H1 (cell line): ENCODE data around the gene ARHGAP26. TPM values are rescaled to one million over a fixed set of nuclear protein-coding genes. Genes with fewer than 3 reads are reported as not detected.
A peak's percentile ranks its signal among the peaks of the same experiment; 100 is the strongest.

Experiments used
- CBX5 ChIP-seq: fragments of 300-800, 300-1000 bp; sonication (generic); IDR thresholded peaks from 2 replicates; pipeline ENCODE4 v1.7.1; 2016; ENCODE audit warnings: antibody characterized with exemption, low read length, low read depth
- CHD7 ChIP-seq: fragments of 300-600 bp; sonication (generic); IDR thresholded peaks from 2 replicates; pipeline ENCODE4 v1.7.1; 2012; ENCODE audit warnings: low read length, moderate library complexity, mild to moderate bottlenecking, inconsistent platforms; ENCODE audit not compliant: insufficient replicate concordance
- CTBP2 ChIP-seq: IDR thresholded peaks from 2 replicates; pipeline ENCODE4 v1.7.0; 2011; ENCODE audit warnings: borderline replicate concordance, mild to moderate bottlenecking, moderate library complexity, mixed read lengths, low read length; ENCODE audit not compliant: insufficient read depth, insufficient read length
- EGR1 ChIP-seq: IDR thresholded peaks from 2 replicates; pipeline ENCODE4 v1.6.1; 2011; ENCODE audit warnings: low read depth, low read length, borderline replicate concordance
- JUND ChIP-seq: IDR thresholded peaks from 2 replicates; pipeline ENCODE4 v1.6.1; 2011; ENCODE audit warnings: mild to moderate bottlenecking, improper control_type of control experiment, low read length
- KDM1A ChIP-seq: fragments of 200-600, 300-600 bp; sonication (generic); IDR thresholded peaks from 2 replicates; pipeline ENCODE4 v1.7.1; 2016; ENCODE audit warnings: mild to moderate bottlenecking, low read length, borderline replicate concordance
- KDM4A ChIP-seq: IDR thresholded peaks from one replicate; pipeline ENCODE4 v1.7.1; 2012; ENCODE audit warnings: low read depth, mild to moderate bottlenecking, moderate library complexity, low read length, inconsistent platforms; ENCODE audit not compliant: severe bottlenecking
- SP2 ChIP-seq: IDR thresholded peaks from 2 replicates; pipeline ENCODE4 v1.6.1; 2012; ENCODE audit warnings: mild to moderate bottlenecking, low read length, inconsistent platforms
- SRF ChIP-seq: IDR thresholded peaks from 2 replicates; pipeline ENCODE4 v1.6.1; 2011; ENCODE audit warnings: mild to moderate bottlenecking, low read depth, low read length, moderate library complexity
- TAF1 ChIP-seq: IDR thresholded peaks from 2 replicates; pipeline ENCODE4 v1.6.1; 2011; ENCODE audit warnings: mild to moderate bottlenecking, low read depth, low read length
- TAF7 ChIP-seq: optimal IDR thresholded peaks from 2 replicates; pipeline ENCODE3; 2011; ENCODE audit warnings: low read depth, mild to moderate bottlenecking, inconsistent platforms, low read length, moderate library complexity, borderline replicate concordance
- polyA plus RNA-seq, 7 experiments: library from polyadenylated mRNA; depleted of rRNA in 3 of 7; stranded (reverse) in 5 of 7; unstranded in 2 of 7; fragments of >200 nt in 5 of 7; fragments of 200-250 nt in 2 of 7; gene quantifications; 1 replicate in 5 of 7; 2 replicates in 1 of 7; 4 replicates in 1 of 7; pipeline versions ENCODE4 v1.2.1 to v1.2.3, GENCODE V29; 2011 to 2013; ENCODE audit warnings: missing spikeins in 2 of 7, mixed read lengths in 2 of 7
- total RNA-seq: library from RNA; stranded (reverse); fragmentation: NEBNext Ultra II Directional; extraction: Animal tissue kit (Norgen Biotek cat#: 25700); gene quantifications from 2 replicates; pipeline ENCODE4 v1.2.1, GENCODE V29; 2021

Gene ARHGAP26
- total and polyA plus RNA-seq, 2 of the 8 experiments (the other 6 are each of a cell fraction or from before 2014, with no cell fraction given): 7.1 to 24.8 TPM

GRCh38 chr5:142896325-142897007, 126.3 kb downstream of the ARHGAP26 start (continued):
- no peak for TF ChIP-seq JUND
- no peak for TF ChIP-seq EGR1
- TF ChIP-seq TAF7: no peak
- no peak for TF ChIP-seq SRF
- peak; percentile 99 for TF ChIP-seq KDM1A
- no peak for TF ChIP-seq CBX5
- no peak for TF ChIP-seq CTBP2
- no peak for TF ChIP-seq TAF1
- TF ChIP-seq SP2: no peak
- TF ChIP-seq CHD7: no peak
- no peak for TF ChIP-seq KDM4A
